GM18907 (cell line): ENCODE measurements around the gene REXO1.
A peak's percentile ranks its signal among the peaks of the same experiment; 100 is the strongest.

ENCODE experiments used
- ATAC-seq: cut with Tn5 transposase; IDR thresholded peaks from one replicate; pipeline ENCODE4 v1.9.1; 2021; ENCODE audit warnings: mild to moderate bottlenecking, moderate library complexity; ENCODE audit not compliant: unreplicated experiment

REXO1 gene

DNA sequence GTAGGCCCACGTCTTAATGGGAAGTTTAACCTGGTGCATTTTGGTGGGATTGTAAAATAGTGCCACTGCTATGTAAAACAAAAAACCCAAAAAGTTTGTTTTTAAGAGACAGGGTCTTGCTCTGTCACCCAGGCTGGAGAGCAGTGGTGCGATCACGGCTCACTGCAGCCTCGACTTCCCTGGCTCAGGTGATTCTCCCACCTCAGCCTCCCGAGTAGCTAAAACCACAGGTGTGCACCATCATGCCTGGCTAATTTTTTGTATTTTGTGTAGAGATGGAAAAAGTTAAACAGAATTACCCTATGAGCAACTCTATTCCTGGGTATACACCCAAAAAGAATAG lies 820 bp upstream of the REXO1 start:
- no peak for ATAC-seq

DNA sequence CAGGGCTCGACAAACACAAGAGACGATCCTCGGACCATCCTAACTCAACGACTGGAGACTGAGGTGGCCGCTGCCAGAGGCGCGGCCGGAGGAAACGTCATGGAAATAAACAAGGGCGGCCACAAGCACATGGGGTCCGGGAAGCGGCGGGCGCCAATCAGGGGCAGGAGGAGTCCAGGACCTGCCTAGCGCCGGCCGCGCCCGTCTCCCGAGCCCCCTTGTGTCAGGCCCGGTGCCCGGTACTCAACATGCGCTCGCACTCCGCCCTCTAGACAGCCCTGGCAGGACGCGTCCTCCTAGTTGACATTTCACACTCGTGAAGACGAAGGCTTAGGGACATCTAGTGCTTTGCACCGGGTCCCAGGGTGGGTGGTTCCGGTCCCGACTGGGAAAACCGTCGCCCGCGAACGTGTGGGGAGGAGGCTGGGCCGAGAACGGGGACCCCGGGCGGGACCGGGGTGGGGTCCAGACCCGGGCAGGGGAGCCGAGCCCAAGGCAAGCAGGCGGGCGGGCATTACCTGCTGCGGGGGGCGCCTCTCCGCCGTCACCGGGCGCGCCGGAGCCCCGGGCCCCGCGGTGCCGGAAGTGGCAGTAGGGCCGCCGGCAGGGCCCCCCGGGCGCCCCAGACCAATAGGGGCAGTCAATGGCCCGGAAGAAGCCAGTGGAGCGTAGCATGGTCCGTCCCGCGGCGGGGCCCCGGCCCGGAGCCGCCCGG lies 442 bp downstream of the REXO1 start:
- peak; percentile 26 for ATAC-seq

DNA sequence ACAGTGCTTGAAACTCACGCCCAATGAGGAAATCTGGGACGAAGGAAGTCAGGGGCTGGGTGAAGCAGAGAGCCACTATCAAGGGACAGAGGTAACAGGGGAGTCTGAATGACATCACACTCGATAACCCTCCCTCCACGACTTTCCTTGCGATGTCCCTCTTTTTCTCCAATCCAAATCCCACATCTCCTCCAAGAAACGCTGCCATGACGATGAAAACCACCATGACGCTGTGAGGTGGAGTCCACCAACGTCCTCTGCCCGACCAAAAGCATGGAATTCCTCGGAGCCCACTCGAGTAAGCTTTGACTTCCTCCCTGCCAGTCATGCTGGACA lies 967 bp downstream of the REXO1 start:
- no peak for ATAC-seq

DNA sequence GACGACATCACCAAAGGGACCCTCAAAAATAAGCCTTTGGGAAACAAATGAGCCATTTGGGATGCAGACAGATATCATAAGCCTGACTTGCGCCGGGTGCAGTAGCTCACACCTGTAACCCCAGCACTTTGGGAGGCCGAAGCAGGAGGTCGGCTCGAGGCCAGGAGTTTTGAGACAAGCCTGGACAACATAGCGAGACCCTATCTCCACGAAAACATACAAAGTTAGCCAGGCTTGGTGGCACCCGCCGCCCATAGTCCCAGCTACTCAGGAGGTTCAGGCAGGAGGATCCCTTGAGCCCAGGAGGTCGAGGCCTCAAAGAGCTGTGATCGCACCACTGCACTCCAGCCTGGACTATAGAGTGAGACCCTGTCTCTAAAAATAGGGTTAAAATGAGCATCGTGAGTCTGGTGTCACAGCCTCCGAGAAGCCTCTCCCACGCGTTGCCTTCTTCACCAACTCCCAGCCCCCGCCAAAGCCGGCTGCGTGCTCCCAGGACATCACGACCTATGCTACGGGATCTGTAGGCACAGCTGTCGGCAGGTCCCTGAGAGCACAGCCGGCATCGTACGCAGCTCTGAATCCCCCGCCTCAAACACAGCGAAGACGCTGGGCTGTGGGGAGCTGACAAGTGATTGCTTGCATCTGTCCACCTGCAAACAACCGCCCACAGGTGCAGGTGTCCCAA lies 1.6 kb downstream of the REXO1 start:
- ATAC-seq = no peak

DNA sequence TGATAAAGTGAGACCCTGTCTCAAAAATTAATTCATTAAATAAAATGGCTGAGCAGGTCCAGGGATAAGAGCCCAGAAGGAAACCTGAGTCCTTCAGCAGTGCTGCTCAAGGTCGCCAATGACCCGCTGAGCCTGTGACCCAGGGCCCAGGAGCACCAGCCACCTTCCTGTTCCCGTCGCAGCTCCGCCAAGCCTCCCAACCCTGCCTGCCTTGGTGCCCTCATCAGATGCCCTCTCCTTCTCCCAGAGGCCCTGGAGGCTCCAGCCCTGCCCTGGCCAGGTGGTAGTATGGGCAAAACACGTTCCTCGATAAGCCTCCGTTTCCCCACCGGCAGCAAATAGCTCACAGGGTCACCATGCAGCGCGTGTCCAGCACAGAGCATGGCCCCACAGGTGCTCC lies 2.6 kb downstream of the REXO1 start:
- no peak for ATAC-seq

DNA sequence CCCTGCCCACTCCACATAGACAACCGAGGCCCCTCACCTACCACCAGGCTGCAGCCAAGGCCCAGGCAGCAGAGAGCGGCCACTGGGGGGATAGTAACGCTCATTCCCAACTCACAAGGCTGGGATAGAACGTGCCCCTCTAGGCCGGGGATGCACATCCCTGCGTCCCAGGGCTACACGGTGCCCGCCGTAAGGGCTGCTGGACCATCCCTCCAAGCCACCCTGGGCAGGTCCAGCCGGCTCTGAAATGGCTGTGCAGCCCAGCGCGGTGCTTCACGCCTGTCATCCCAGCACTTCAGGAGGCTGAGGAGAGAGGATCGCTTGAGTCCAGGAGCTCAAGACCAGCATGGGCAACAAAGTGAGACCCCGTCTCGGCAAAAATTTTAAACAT lies 3.2 kb downstream of the REXO1 start:
- ATAC-seq = no peak

DNA sequence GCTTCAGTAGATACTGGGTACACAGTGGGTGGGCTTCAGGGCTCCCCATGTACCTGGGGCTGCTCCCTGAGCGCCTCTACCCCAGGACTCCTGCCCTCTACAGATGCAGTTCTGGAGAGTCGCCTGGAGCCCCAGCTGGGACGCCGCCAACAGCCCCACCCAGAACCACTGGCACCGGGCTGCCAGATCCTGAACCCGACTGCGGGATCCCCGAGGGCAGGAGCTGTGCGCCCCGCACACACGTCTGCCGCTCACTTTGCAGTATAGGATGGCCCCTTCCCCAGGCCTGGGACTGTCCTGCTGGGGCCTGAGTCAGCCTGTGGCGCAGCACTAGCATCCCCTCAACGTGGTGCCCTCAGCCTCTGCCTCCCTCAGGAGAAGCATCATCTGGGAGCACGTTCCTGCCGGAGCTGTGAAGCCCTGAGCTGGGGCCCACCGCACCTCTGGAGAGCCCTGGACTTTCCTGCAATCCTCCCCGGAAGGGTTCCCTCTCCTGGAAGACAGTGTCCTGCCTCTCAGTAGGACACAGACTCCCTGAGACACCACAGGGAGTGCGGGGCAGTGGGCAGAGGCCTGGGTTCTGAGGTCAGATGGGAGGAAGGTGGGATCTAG lies 3.7 kb downstream of the REXO1 start:
- ATAC-seq = no peak

DNA sequence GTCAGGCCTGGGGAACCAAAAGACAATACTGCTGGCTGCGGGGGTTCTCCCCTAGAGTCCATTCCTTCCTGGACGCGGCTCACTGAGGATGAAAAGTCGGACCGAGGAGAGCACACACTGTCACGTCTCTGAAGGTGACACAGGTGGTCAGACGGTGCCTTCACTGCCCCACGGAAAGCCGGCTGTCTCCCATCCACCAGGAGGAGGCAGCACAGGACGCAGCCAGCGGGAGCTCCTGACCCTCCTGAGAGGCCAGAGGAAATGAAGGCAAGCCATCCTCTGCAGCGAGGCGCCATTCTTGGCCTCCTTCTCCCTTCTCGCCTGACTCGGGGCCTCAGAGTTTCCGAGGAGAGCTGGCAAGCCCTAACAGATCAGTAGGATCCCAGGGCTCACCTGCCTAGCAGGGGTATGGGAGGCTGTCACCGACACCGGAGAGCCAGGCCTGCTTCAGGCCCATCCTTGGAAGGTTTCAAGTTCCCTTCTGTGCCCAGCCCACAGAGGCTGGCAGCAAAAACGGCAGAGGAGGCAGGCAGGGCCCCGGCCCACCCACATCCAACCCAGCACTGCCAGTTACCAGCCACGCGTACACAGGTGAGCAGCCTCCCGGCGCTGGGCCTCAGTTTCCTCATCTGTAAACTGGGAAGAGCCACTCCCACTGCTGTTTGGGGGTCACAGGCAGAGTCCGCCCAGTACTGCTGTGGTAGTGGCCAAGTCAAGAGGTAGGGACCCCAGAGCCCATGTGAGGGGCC lies 4.5 kb downstream of the REXO1 start:
- no peak for ATAC-seq

DNA sequence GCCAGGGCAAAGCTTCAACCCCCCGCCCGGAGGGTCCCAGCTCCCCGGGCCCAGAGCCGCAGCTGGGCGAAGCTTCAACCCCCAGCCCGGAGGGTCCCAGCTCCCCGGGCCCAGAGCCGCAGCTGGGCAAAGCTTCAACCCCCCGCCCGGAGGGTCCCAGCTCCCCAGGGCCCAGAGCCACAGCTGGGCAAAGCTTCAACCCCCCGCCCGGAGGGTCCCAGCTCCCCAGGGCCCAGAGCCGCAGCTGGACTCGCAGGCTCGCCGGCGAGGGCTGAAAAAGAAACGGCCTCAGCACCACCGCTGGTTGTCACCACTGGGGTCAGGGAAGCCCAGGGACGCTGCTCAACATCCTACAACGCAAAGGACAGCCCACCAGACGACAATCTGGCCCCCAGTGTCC lies 5.2 kb downstream of the REXO1 start:
- no peak for ATAC-seq

DNA sequence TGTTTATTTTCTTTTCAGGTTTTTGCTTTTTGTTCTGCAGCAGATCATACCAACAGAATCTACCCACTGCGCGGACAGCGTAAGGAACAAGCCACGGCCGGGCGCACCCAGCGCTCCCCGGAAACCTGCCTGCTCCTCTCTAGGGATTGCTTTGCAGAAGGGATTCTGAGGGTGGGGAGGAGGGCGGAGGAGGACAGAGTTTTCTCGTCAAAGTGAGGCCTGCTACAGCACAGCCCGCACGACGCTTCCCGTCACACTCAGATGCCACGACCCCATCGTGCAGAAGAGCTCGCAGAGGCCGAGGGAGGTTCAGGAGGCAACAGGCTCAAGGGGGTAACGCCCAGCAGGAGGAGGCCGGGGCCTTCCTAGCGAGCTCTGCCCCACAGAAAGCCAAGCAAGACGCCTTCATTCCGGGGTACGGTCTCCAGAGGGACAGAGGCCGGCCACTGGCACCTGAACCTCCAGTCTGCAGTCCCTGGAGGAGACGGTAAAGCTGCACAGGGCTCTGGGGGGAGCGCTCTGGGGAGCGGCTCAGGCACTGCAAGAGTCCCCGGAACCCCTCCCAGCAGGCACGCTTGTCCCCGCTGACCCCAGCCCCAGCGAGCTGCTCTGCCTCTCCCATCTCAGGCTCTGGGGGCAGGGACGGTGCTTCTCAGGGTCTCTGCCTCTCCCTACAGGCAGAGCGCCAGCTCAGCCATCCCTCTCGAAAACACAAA lies 6.9 kb downstream of the REXO1 start:
- ATAC-seq = no peak

DNA sequence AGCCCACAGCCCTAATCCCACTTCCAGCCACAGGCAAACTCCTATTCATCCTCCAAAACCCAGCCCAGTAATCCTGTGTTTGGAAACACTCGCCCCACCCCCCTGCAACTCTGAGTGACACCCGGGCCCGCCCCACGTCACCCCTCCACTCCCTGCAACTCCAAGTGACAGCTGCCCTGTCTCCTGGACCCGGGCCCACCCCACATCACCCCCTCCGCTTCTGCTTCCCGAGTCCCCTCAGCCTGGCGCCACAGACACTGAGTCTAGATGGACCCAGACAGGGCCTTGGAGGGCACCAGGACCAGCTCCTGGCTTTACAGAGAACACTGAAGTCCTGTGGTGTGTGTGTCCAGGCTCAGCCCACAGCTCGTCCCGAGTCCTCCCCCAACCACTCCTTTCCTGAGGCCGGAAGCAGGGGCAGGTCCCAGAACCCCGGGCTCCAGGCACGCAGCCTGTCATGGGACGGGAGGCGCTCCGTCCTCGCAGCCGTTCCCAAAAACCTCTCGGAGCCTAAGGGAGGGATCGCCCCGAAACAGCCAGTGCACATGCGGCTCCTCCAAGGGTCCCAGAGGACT lies 7.7 kb downstream of the REXO1 start:
- no peak for ATAC-seq

DNA sequence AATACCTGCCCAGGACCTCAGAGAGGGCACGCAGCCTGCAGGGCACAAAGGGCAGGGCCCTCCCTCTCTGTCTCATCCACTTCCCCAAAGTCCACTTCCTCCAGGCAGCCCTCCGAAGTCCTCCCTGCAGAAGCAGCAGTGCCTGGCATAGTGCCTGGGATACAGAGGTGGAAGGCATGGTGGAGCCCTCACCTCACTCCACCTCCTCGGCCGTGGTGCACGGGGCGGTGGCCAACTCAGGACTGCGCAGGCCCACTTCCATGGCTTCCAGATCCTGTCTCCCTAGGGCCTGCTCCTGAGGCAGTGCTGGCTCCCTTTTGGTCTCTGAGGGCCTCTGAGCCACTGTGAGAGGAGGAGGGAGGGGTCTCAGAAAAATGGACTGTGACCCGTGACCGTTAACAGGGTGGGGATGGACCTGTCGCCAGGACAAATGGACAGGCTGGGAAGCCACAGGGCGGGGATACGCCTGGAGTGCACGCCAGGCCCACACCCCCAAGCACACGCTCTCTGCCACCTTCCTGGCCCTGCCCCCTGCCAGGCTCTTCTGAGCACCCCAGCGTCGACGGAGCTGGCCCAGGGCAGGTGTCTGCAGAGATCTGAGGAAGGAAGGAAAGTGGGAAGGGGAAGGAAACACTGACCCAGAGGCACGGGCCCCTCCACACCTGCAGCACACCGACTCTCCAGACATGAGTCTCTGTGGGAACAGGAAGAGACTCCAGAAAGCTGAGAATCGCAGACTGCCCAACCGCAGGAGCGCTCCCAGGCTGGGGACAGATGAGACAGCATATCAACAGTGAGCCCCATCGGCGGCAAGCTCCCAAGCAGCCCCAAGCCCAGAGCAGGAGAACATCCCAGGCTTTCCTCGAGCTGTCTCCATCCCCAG lies 8.4 kb downstream of the REXO1 start:
- no peak for ATAC-seq

DNA sequence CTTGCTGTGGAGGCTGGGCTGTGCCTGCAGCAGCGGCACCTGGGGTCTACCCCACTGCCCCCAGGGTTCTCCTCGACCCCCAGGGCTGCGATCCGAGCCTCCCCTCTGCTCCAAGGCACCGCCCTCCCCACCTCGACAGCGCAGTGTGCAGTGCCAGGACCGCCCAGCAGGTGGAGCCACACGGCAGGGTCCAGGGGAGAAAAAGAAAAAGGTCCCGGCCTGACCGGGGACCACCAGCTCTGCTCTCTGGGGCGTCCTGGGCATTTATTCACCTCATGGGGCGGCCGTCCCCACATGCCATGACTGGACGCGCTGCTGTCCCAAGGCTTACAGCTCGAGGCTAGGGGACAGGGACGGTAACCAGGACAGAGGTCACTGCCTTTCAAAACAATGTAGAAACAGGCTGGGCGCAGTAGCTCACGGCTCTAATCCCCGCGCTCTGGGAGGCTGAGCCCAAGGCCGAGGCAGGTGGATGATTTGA lies 10.6 kb downstream of the REXO1 start:
- no peak for ATAC-seq

DNA sequence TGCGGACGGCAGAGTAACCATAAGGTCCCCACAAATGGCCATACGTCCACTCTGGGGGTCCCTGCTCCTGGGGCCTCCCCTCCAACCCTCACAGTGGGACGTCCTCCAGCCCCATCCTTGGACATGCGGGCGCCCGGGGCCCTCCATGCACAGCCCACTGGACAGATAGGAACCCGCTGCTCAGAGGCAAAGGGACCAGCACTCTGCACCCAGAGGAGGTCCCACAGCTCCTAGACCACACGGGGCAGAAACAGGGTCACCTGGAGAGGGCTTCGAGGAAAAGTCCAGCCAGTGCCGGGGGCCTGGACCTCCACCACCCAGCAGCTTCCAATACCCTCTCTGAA lies 11.1 kb downstream of the REXO1 start:
- ATAC-seq = no peak

DNA sequence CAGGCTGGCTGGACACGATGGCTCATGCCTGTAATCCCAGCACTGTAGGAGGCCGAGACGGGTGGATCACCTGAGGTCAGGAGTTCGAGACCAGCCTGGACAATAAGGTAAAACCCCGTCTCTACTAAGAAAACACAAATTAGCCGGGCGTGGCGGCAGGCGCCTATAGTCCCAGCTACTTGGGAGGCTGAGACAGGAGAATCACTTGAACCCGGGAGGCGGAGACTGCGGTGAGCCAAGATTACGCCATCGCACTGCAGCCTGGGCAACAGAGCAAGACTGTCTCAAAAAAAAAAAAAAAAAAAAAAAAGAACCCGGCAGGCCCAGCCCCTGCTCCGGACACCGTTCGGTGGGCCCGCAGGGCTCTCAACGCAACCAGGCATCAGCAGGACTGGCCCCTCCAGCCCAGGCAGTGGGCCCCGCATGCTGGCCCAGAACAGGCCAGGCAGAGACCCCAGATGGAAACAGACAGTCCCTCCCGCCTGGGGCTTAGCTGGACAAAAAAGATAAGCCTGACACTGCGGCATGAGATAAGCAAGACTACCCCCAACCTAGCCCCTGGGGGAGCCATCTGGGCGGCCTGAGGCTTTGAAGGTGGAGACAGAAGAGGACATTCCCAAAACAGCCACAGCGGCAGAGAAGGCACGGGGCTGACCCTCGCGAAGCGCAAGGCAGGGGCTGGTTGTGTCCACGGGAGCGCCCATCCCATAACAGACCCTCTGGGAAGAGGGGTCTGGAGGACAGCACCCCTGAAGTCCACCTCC lies 11.6 kb downstream of the REXO1 start:
- no peak for ATAC-seq

DNA sequence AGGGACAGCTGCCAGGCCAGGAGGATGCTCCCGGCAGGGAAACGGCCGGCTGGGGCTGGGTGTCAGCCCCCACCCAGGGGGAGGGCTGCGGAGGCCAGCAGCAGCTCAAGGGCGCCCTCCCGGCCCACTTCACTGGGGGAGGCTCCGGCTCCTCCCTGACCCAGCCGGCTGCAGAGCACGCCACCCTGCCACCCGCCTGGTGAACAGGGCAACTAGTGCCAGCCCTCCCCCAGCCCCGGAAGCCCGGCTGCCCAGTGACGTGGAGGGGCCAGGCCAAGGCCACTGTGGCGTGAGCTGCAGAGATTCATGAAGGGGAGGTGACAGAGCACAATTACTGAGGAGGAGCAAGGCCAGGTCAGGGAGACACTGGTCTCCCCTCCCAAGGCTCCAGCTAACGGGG lies 14.7 kb downstream of the REXO1 start:
- ATAC-seq = no peak

DNA sequence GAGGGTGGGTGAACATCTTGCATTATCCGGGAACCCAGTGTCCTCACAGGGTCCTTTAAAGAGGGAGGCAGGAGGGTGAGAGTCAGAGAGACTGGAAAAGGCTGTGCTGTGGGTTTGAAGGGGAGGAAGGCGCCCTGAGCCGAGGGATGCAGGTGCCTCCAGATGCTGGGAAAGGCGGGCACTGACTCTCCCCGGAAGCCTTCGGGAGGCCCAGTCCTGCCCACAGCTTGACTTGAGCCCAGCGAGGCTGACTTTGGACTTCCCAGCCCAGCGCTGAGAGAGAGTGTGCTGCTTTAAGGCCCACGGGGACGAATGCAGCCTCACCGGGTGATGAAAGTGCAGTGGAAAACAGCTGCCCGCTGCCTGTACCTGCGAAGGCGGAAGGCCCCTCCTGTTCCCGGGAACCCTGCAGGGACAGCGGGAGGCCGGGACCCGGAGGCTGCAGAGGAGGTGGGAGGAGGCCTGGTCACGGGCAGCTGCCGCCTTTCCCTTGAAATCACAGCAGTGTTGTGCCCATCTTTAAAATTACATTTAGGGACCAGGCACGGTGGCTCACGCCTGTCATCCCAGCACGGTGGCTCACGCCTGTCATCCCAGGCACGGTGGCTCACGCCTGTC lies 16.1 kb downstream of the REXO1 start:
- ATAC-seq = no peak

DNA sequence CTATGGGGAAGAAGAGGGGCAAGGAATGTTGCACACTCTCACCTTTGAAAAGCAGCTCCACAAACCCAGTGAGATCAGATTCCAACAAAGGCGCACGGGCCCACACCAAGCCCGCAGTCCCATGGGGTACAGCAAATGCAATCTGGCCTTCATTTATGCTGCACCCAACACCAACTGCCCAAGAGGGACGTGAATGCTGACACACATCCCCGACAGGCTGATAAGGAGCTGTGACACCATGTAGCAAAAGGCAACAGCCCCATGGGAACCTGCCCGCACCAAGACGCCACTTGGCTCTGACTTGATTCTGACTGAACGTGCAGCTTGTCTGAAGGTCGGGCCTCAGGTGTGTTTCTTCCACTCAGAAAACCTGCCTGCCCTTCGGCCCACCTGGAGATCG lies 17.3 kb downstream of the REXO1 start:
- no peak for ATAC-seq

DNA sequence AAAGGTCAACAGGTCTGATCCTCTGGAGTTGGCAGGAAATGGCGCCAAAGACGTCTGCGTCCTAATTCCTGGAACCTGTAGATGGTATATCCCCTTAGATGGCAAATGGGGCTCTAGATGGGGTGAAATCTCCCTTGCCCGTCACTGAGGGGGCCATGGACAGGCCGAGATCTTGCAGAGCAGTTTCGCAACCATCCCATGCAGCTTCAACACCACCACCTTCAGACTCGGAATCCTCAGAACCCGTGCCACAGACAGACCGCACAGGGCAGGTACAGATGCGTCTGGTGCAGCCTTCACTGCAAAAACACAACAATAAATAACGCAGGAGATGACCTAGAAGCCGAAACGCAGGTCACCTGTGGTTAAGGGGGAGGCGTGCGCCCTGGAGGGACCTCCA lies 17.7 kb downstream of the REXO1 start:
- ATAC-seq = no peak
